K562 (cell line): ENCODE results near the gene MYO15B. TPM values are rescaled to one million over a fixed set of nuclear protein-coding genes. Genes with fewer than 3 reads are reported as not detected.
"Not testable (repeated sequence)": the region's sequence is repeated elsewhere in the genome, so short reads cannot be mapped to it uniquely, and the experiment has no call there.

Experiments
- ATAC-seq: fragments of 200-7000 bp; cut with Tn5 transposase; 3 replicates; pipeline ENCODE4 v1.9.1; 2020; ENCODE audit warnings: moderate library complexity
- BruUV-seq: library from RNA; stranded (reverse); fragments of 400-500 nt; replicated peaks from 2 replicates; lab custom pipeline; 2021; lab: Mats Ljungman, UMichigan
- CTCF ChIA-PET: fragments of 300-600 bp; formaldehyde crosslinking; extraction: SDS; loops from one replicate; lab custom pipeline; 2021; ENCODE audit warnings: low intra/inter-chr PET ratio; lab: Yijun Ruan, JAX
- POLR2A ChIA-PET: fragments of 300-600, 350-650 bp; sonication (Branson Sonifier 250); formaldehyde crosslinking; extraction: SDS; loops from one replicate; lab custom pipeline; 2021; ENCODE audit warnings: antibody characterized with exemption, inconsistent platforms; lab: Yijun Ruan, JAX
- DNase-seq, 4 experiments: peaks; one replicate each; pipeline versions ENCODE4 v3.0.0 to v3.0.0-alpha.2; 2011 to 2018; ENCODE audit warnings: low spot score in 3 of 4, mixed read lengths in 3 of 4; ENCODE audit errors: extremely low read depth in 1 of 4
- FAIRE-seq: peaks from 2 replicates; lab custom pipeline; 2011; peaks lifted over from hg19 to GRCh38; lab: Jason Lieb, UNC
- H2AFZ ChIP-seq: 2 replicates; pipeline ENCODE4 v1.6.0; 2011; ENCODE audit warnings: low read depth, low read length, control low read depth, inconsistent platforms
- H3K27ac ChIP-seq: fragments of 200-600 bp; 3 replicates; pipeline ENCODE4 v1.8.0; 2011; ENCODE audit warnings: low read depth, mild to moderate bottlenecking, control low read depth, inconsistent platforms, low read length, moderate library complexity, mixed read lengths; ENCODE audit errors: extremely low read depth
- H3K27me3 ChIP-seq, 2 experiments: fragments of 300-600 bp in 1 of 2; 2 replicates in 1 of 2; 3 replicates in 1 of 2; pipeline versions ENCODE4 v1.6.0 to v1.8.0; 2011; ENCODE audit warnings: inconsistent platforms in 2 of 2, low read length in 2 of 2, mild to moderate bottlenecking in 1 of 2, mixed read lengths in 1 of 2, moderate library complexity in 1 of 2; ENCODE audit not compliant: control insufficient read depth in 2 of 2, insufficient read depth in 2 of 2
- H3K36me3 ChIP-seq: fragments of 300-600 bp; 3 replicates; pipeline ENCODE4 v1.8.0; 2011; ENCODE audit warnings: mild to moderate bottlenecking, low read length, inconsistent platforms; ENCODE audit not compliant: control insufficient read depth, insufficient read depth
- H3K4me1 ChIP-seq, 2 experiments: fragments of 200-600 bp in 1 of 2; replicated peaks in 1 of 2; 2 replicates in 1 of 2; 3 replicates in 1 of 2; pipeline versions ENCODE4 v1.5.1 to v1.8.0; 2011; ENCODE audit warnings: inconsistent platforms in 2 of 2, low read length in 2 of 2, mild to moderate bottlenecking in 1 of 2, mixed read lengths in 1 of 2, moderate library complexity in 1 of 2; ENCODE audit not compliant: control insufficient read depth in 2 of 2, insufficient read depth in 2 of 2
- H3K4me2 ChIP-seq: 2 replicates; pipeline ENCODE4 v1.6.1; 2011; ENCODE audit warnings: low read length, control low read depth, inconsistent platforms, mixed read lengths; ENCODE audit not compliant: insufficient read depth
- H3K4me3 ChIP-seq: fragments of 200-600 bp; sonication (generic), shearing (Covaris generic); 2 replicates; pipeline ENCODE4 v1.5.1; 2016; ENCODE audit warnings: control low read depth, inconsistent platforms
- H3K79me2 ChIP-seq: fragments of 200-600 bp; 3 replicates; pipeline ENCODE4 v1.8.0; 2011; ENCODE audit warnings: low read length, inconsistent platforms; ENCODE audit not compliant: control insufficient read depth, insufficient read depth
- H3K9ac ChIP-seq, 2 experiments: 2 replicates each; pipeline versions ENCODE4 v1.6.0 to v1.6.1; 2011; ENCODE audit warnings: low read depth in 2 of 2, low read length in 2 of 2, control low read depth in 1 of 2, inconsistent platforms in 1 of 2, mild to moderate bottlenecking in 1 of 2, mixed read lengths in 1 of 2; ENCODE audit not compliant: insufficient read depth in 1 of 2
- H3K9me1 ChIP-seq: one replicate; pipeline ENCODE4 v1.6.0; 2011; ENCODE audit warnings: inconsistent platforms, mild to moderate bottlenecking, low read length, moderate library complexity; ENCODE audit not compliant: control insufficient read depth, insufficient read depth
- H3K9me3 ChIP-seq: replicated peaks from 2 replicates; pipeline ENCODE4 v1.5.1; 2011; ENCODE audit warnings: low read depth, low read length, inconsistent platforms; ENCODE audit not compliant: control insufficient read depth, insufficient read depth
- H4K20me1 ChIP-seq: replicated peaks from 2 replicates; pipeline ENCODE4 v1.6.1; 2011; ENCODE audit warnings: low read length, inconsistent platforms, mixed read lengths; ENCODE audit not compliant: control insufficient read depth, insufficient read depth
- ATF7 ChIP-seq: fragments of 450-650 bp; IDR thresholded peaks from 2 replicates; pipeline ENCODE4 v1.7.1; 2014; ENCODE audit warnings: mild to moderate bottlenecking, moderate library complexity
- CEBPB ChIP-seq: fragments of 450-650 bp; IDR thresholded peaks from 2 replicates; pipeline ENCODE4 v1.6.1; 2016; ENCODE audit warnings: missing genetic modification characterization, missing compliant biosample characterization
- E2F4 ChIP-seq: sonication (generic); formaldehyde crosslinking; IDR thresholded peaks from 2 replicates; pipeline ENCODE4 v1.8.0; 2022; ENCODE audit warnings: mild to moderate bottlenecking, low read depth, missing genetic modification reagents
- KDM1A ChIP-seq, 2 experiments: fragments of 450-650 bp; IDR thresholded peaks; 2 replicates each; pipeline ENCODE4 v1.6.1; 2016; ENCODE audit warnings: mild to moderate bottlenecking in 2 of 2
- RCOR1 ChIP-seq, 2 experiments: IDR thresholded peaks; 2 replicates each; pipeline ENCODE4 v1.6.1; 2012; ENCODE audit warnings: low read depth in 2 of 2, low read length in 2 of 2, borderline replicate concordance in 1 of 2, improper control_type of control experiment in 1 of 2
- SUPT5H ChIP-seq: fragments of 450-650 bp; IDR thresholded peaks from 2 replicates; pipeline ENCODE4 v1.6.1; 2016
- ZNF121 ChIP-seq: sonication (generic); formaldehyde crosslinking; conservative IDR thresholded peaks from 2 replicates; pipeline ENCODE4 v1.8.0; 2022; ENCODE audit warnings: missing genetic modification reagents
- ZNF217 ChIP-seq: sonication (generic); formaldehyde crosslinking; IDR thresholded peaks from 2 replicates; pipeline ENCODE4 v1.8.0; 2022; ENCODE audit warnings: mild to moderate bottlenecking, missing genetic modification reagents
- WGBS: fragments of 100-300 bp; shearing (Covaris generic); methylation state at CpG from one replicate; pipeline ENCODE4 v1.1.6; 2016; ENCODE audit warnings: low coverage, mixed read lengths; ENCODE audit not compliant: insufficient coverage; ENCODE audit errors: missing lambda C conversion rate; 5-methylcytosine and 5-hydroxymethylcytosine counted together
- in situ Hi-C: fragments of 300-500 bp; cut with MboI; formaldehyde crosslinking; loops from 4 replicates; pipeline ENCODE4 v1.15.0; 2018; ENCODE audit warnings: inconsistent platforms, mixed read lengths
- intact Hi-C: fragments of 100-400 bp; cut with micrococcal nuclease; formaldehyde crosslinking; loops from 2 replicates; pipeline ENCODE4 v1.14.2; 2022
- polyA plus RNA-seq, 8 experiments: library from polyadenylated mRNA; depleted of rRNA in 4 of 8; stranded (reverse) in 5 of 8; unstranded in 3 of 8; fragments of >200 nt; fragmentation: Nextera tagmentation in 2 of 8; fragmentation: Illumina TruSeq in 1 of 8; extraction: Ambion mirVana in 2 of 8; extraction: Trizol in 1 of 8; gene quantifications; 2 replicates each; pipeline versions ENCODE4 v1.2.1 to v1.2.3, GENCODE V29; 2011 to 2014; ENCODE audit warnings: inconsistent platforms in 1 of 8, missing spikeins in 1 of 8
- total RNA-seq, 7 experiments: library from RNA; depleted of rRNA in 6 of 7; stranded (reverse); fragments of >200 nt in 6 of 7; fragmentation: Illumina TruSeq in 2 of 7; extraction: Trizol in 2 of 7; gene quantifications; 2 replicates each; pipeline versions ENCODE4 v1.2.1 to v1.2.3, GENCODE V29; 2011 to 2021; ENCODE audit warnings: low replicate concordance in 1 of 7

Gene MYO15B
- total and polyA plus RNA-seq, 9 of the 15 experiments (the other 6 are each of a cell fraction or from before 2014, with no cell fraction given): 0.05 to 3.1 (median 0.83) TPM; not detected in 2

DNA sequence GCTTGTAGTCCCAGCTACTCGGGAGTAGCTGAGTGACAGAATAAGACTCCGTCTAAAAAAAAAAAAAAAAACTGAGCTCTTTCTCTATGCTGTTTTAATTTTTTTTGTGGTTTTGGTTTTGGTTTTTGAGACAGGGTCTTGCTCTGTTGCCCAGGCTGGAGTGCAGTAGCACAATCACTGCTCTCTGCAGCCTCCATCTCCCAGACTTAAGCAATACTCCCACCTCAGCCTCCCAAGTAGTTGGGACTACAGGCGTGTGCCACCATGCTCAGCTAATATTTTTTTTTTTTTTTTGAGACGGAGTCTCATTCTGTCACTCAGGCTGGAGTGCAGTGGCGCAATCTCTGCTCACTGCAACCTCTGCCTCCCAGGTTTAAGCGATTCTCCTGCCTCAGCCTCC lies 4.4 kb upstream of the MYO15B start:
- H3K27ac ChIP-seq, BruUV-seq, H3K4me2 ChIP-seq, H4K20me1 ChIP-seq, H3K4me3 ChIP-seq, H3K36me3 ChIP-seq, H3K79me2 ChIP-seq, H3K27me3 ChIP-seq, H3K9me1 ChIP-seq, H3K9me3 ChIP-seq, H3K9ac ChIP-seq, H2AFZ ChIP-seq, ATAC-seq, CTCF ChIA-PET, FAIRE-seq, in situ Hi-C loops, DNase-seq: not testable (repeated sequence)
- POLR2A ChIA-PET: interaction anchor here (0.8 to 1.3 kb wide), 3 partner anchors 15 to 197 kb away, joined by 3 read pairs; a partner anchor contains a TSS
- peaks cover 7 to 18% of the 10 kb centered on the region in 2 experiments for H3K4me1 ChIP-seq
- TF ChIP-seq ZNF121: peak; percentile 86
- peak; percentile 15 to 58; a peak in 1 of 4 replicates for TF ChIP-seq KDM1A (IDR thresholded peaks at IDR 0.05)
- TF ChIP-seq CEBPB: 0 out of 2 replicates have a peak, but pooled peaks have one; percentile 30
- intact Hi-C loops: loop anchor here (10.0 kb wide), 1 partner anchor 158 kb away; no protein-coding TSS in a partner anchor
- 15% methylated on average over 4 of the region's 6 CpGs for WGBS

DNA sequence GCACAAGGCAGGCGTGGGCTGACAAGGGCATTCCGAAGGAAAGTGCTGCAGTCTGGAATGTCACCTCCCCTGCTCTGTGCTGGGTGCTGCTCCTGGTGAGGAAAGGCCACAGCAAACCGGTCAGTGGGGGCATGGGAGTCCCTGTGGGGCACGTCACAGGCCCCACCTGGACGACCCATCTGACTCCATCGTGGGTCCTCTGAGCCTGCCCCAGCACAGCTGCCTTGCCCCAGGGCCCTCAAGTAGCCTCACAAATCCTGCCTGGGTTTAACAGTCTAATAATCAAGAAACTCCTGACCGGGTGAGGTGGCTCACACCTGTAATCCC lies 2.8 kb upstream of the MYO15B start:
- intact Hi-C loops (loop anchor here (5.0 to 10.0 kb wide), 2 partner anchors 68 to 160 kb away; partner anchors contain the start of genes CASKIN2 and TSEN54), in situ Hi-C loops (no loop called here)
- ATAC-seq (no peak), FAIRE-seq (no peak), DNase-seq (no peak)
- Histone ChIP-seq H2AFZ (no peak overlapping the region), H3K9me1 (no peaks in the 10 kb centered on the region), H4K20me1 (no peaks in the 10 kb centered on the region), H3K4me2 (no peak overlapping the region), H3K9me3 (no peaks in the 10 kb centered on the region), H3K27me3 (no peaks in the 10 kb centered on the region; a peak in 1 of 5 replicates), H3K4me1 (peaks cover 5 to 26% of the 10 kb centered on the region in 2 experiments; a peak in 3 of 5 replicates), H3K79me2 (no peaks in the 10 kb centered on the region), H3K27ac (no peak overlapping the region), H3K4me3 (no peak overlapping the region), H3K9ac (no peak overlapping the region), H3K36me3 (no peaks in the 10 kb centered on the region)
- TF ChIP-seq SUPT5H (no peak), ATF7 (no peak), ZNF217 (CRISPR knock-in tag) (no peak), E2F4 (CRISPR knock-in tag) (no peak), RCOR1 (IDR thresholded peaks at IDR 0.05; ENCODE audit: borderline replicate concordance in 1 of 2, low read depth in 2 of 2, low read length in 2 of 2) (no peak)
- POLR2A ChIA-PET: interaction anchor here (0.8 to 1.8 kb wide), 2 partner anchors 17 to 69 kb away, joined by 3 to 4 read pairs; partner anchors contain the start of gene TSEN54
- BruUV-seq: no TSS peak
- WGBS: 45% methylated on average over 7 of the region's 7 CpGs
- CTCF ChIA-PET: no interaction called here
